ENCODE results near the gene NUDT19. TPM values are rescaled to one million over a fixed set of nuclear protein-coding genes. Genes with fewer than 3 reads are reported as not detected.
"Not testable (repeated sequence)": the region's sequence is repeated elsewhere in the genome, so short reads cannot be mapped to it uniquely, and the experiment has no call there.

The NUDT19 gene
- total RNA-seq, 4 donors from 2014 or later = 7.4 to 16.6 (median 12.6) TPM

DNA sequence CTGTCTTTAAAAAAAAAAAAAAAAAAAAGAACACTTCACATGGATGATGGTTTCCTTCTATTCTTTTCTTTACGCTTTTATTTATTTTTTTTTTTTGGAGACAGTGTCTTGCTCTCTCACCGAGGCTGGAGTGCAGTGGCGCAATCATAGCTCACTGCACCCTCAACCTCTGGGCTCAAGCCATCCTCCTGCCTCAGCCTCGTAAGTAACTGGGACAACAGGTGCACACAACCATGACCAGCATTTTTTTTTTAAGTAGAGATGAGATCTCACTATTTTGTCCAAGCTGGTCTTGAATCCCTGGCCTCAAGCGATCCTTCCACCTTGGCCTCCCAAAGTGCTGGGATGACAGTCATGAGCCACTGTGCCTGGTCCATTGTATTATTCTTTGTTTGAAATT, 41.0 kb upstream of the NUDT19 start:
- H3K36me3 ChIP-seq = peaks cover 0 to 51% (median 0%) of the 10 kb centered on the region in 3 donors
- H3K4me1 ChIP-seq = peaks cover 0 to 18% (median 2%) of the 10 kb centered on the region in 4 donors
- no peak overlapping the region for H3K27ac ChIP-seq
- no peak for TF ChIP-seq POLR2A (IDR thresholded peaks at IDR 0.05)
- TF ChIP-seq, protein P1, sequence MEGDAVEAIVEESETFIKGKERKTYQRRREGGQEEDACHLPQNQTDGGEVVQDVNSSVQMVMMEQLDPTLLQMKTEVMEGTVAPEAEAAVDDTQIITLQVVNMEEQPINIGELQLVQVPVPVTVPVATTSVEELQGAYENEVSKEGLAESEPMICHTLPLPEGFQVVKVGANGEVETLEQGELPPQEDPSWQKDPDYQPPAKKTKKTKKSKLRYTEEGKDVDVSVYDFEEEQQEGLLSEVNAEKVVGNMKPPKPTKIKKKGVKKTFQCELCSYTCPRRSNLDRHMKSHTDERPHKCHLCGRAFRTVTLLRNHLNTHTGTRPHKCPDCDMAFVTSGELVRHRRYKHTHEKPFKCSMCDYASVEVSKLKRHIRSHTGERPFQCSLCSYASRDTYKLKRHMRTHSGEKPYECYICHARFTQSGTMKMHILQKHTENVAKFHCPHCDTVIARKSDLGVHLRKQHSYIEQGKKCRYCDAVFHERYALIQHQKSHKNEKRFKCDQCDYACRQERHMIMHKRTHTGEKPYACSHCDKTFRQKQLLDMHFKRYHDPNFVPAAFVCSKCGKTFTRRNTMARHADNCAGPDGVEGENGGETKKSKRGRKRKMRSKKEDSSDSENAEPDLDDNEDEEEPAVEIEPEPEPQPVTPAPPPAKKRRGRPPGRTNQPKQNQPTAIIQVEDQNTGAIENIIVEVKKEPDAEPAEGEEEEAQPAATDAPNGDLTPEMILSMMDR (IDR thresholded peaks at IDR 0.05) = no peak
- H3K4me3 ChIP-seq = no peak overlapping the region
- DNase-seq = no peak
- H3K27me3 ChIP-seq = no peaks in the 10 kb centered on the region
- no peaks in the 10 kb centered on the region for H3K9me3 ChIP-seq

- no peaks in the 10 kb centered on the region for H3K9me3 ChIP-seq
- DNase-seq = no peak
- H3K36me3 ChIP-seq = peaks cover 0 to 48% (median 0%) of the 10 kb centered on the region in 3 donors
- TF ChIP-seq POLR2A (IDR thresholded peaks at IDR 0.05) = no peak
- TF ChIP-seq, protein P1 (IDR thresholded peaks at IDR 0.05) = no peak
- H3K27ac ChIP-seq = no peak overlapping the region
- H3K4me1 ChIP-seq = peaks cover 0 to 18% (median 2%) of the 10 kb centered on the region in 4 donors
- H3K27me3 ChIP-seq = no peaks in the 10 kb centered on the region
- H3K4me3 ChIP-seq = no peak overlapping the region
These were observed 39.9 kb upstream of the NUDT19 start for GRCh38 chr19:32651729-32652140.

- not testable (repeated sequence) for H3K9me3 ChIP-seq, H3K27ac ChIP-seq, DNase-seq, H3K4me3 ChIP-seq, H3K27me3 ChIP-seq
- H3K4me1 ChIP-seq = peaks cover 0 to 18% (median 2%) of the 10 kb centered on the region in 4 donors
- peaks cover 0 to 48% (median 0%) of the 10 kb centered on the region in 3 donors for H3K36me3 ChIP-seq
These were observed 39.3 kb upstream of the NUDT19 start for GRCh38 chr19:32652331-32652730.

- Histone ChIP-seq H3K4me3 (no peak overlapping the region), H3K9me3 (no peaks in the 10 kb centered on the region), H3K36me3 (peaks cover 0 to 46% (median 0%) of the 10 kb centered on the region in 3 donors), H3K4me1 (peaks cover 0 to 18% (median 2%) of the 10 kb centered on the region in 4 donors), H3K27ac (peak overlapping the region in 2 of 4 donors; percentile 14 to 41), H3K27me3 (no peaks in the 10 kb centered on the region)
- peak; percentile 30 to 80 (median 65) for DNase-seq
- TF ChIP-seq POLR2A (IDR thresholded peaks at IDR 0.05) = no peak
- TF ChIP-seq, protein P1 (IDR thresholded peaks at IDR 0.05) = no peak
These were observed 38.6 kb upstream of the NUDT19 start for GRCh38 chr19:32652894-32653598.

- no peaks in the 10 kb centered on the region for H3K9me3 ChIP-seq
- H3K4me1 ChIP-seq = peaks cover 0 to 18% (median 2%) of the 10 kb centered on the region in 4 donors
- H3K4me3 ChIP-seq = peak overlapping the region in 1 of 4 donors; percentile 13
- peaks cover 0 to 47% (median 0%) of the 10 kb centered on the region in 3 donors for H3K36me3 ChIP-seq
- TF ChIP-seq, protein P1 (IDR thresholded peaks at IDR 0.05) = no peak
- no peak for TF ChIP-seq POLR2A (IDR thresholded peaks at IDR 0.05)
- H3K27ac ChIP-seq = peak overlapping the region in 2 of 4 donors; percentile 14 to 41
- no peaks in the 10 kb centered on the region for H3K27me3 ChIP-seq
- DNase-seq = peak in 1 of 3 donors; percentile 60
These were observed 38.1 kb upstream of the NUDT19 start for GRCh38 chr19:32653599-32653915.

- Histone ChIP-seq H3K36me3 (peaks cover 0 to 40% (median 0%) of the 10 kb centered on the region in 3 donors), H3K4me1 (peaks cover 0 to 18% (median 2%) of the 10 kb centered on the region in 4 donors)
- not testable (repeated sequence) for H3K4me3 ChIP-seq, H3K9me3 ChIP-seq, H3K27me3 ChIP-seq, DNase-seq, H3K27ac ChIP-seq
These were observed 35.2 kb upstream of the NUDT19 start for GRCh38 chr19:32656379-32656778.
